H7 (cell line): ENCODE results near the gene PLXNA4. TPM values are rescaled to one million over a fixed set of nuclear protein-coding genes. Genes with fewer than 3 reads are reported as not detected.

ENCODE experiments used
- DNase-seq: peaks from one replicate; pipeline ENCODE4 v3.0.0; 2012
- H3K27me3 ChIP-seq: 2 replicates; pipeline ENCODE4 v1.6.0; 2011; ENCODE audit warnings: mild to moderate bottlenecking, low read length; ENCODE audit not compliant: control insufficient read depth, insufficient read depth
- H3K36me3 ChIP-seq: replicated peaks from 2 replicates; pipeline ENCODE4 v1.5.1; 2011; ENCODE audit warnings: low read length; ENCODE audit not compliant: control insufficient read depth, insufficient read depth
- H3K4me3 ChIP-seq: 2 replicates; pipeline ENCODE4 v1.5.1; 2011; ENCODE audit warnings: low read depth, mild to moderate bottlenecking, control low read depth, low read length, moderate library complexity; ENCODE audit not compliant: insufficient read depth
- total RNA-seq: library from RNA; depleted of rRNA; stranded (reverse); fragments of >200 nt; shearing (Covaris generic); gene quantifications from 2 replicates; pipeline ENCODE4 v1.2.3, GENCODE V29; 2014

Gene PLXNA4
- total RNA-seq, 1 experiment from 2014 or later = 1.0 TPM

GRCh38 chr7:132234711-132235110 lies 341.6 kb downstream of the PLXNA4 start:
- no peaks in the 10 kb centered on the region for H3K36me3 ChIP-seq

GRCh38 chr7:132232406-132232805 lies 343.9 kb downstream of the PLXNA4 start:
- no peaks in the 10 kb centered on the region for H3K36me3 ChIP-seq
- no peak for DNase-seq
- no peak overlapping the region for H3K4me3 ChIP-seq
- H3K27me3 ChIP-seq = no peaks in the 10 kb centered on the region

More at GRCh38 chr7:132234711-132235110, 341.6 kb downstream of the PLXNA4 start:
- no peaks in the 10 kb centered on the region for H3K27me3 ChIP-seq
- H3K4me3 ChIP-seq = no peak overlapping the region
- DNase-seq = no peak

- Histone ChIP-seq H3K27me3 (no peaks in the 10 kb centered on the region), H3K4me3 (no peak overlapping the region), H3K36me3 (no peaks in the 10 kb centered on the region)
- DNase-seq = no peak
These were observed 345.8 kb downstream of the PLXNA4 start for GRCh38 chr7:132230462-132230861.

GRCh38 chr7:132228240-132228639 lies 348.0 kb downstream of the PLXNA4 start:
- Histone ChIP-seq H3K4me3 (no peak overlapping the region), H3K27me3 (no peaks in the 10 kb centered on the region), H3K36me3 (no peaks in the 10 kb centered on the region)
- no peak for DNase-seq

GRCh38 chr7:132226957-132227290 lies 349.3 kb downstream of the PLXNA4 start:
- H3K4me3 ChIP-seq = no peak overlapping the region

GRCh38 chr7:132226046-132226956 lies 350.0 kb downstream of the PLXNA4 start:
- no peaks in the 10 kb centered on the region for H3K27me3 ChIP-seq

More at GRCh38 chr7:132226957-132227290, 349.3 kb downstream of the PLXNA4 start:
- H3K36me3 ChIP-seq = no peaks in the 10 kb centered on the region
- H3K27me3 ChIP-seq = no peaks in the 10 kb centered on the region
- no peak for DNase-seq

GRCh38 chr7:132225216-132226030 lies 350.8 kb downstream of the PLXNA4 start:
- no peak overlapping the region for H3K4me3 ChIP-seq
- no peak for DNase-seq
- no peaks in the 10 kb centered on the region for H3K36me3 ChIP-seq
- no peaks in the 10 kb centered on the region for H3K27me3 ChIP-seq

More at GRCh38 chr7:132226046-132226956, 350.0 kb downstream of the PLXNA4 start:
- H3K36me3 ChIP-seq = no peaks in the 10 kb centered on the region
- no peak for DNase-seq
- H3K4me3 ChIP-seq = no peak overlapping the region

GRCh38 chr7:132221356-132221755 lies 354.9 kb downstream of the PLXNA4 start:
- Histone ChIP-seq H3K27me3 (no peaks in the 10 kb centered on the region), H3K4me3 (no peak overlapping the region), H3K36me3 (no peaks in the 10 kb centered on the region)
- DNase-seq = no peak

- no peak for DNase-seq
- H3K4me3 ChIP-seq = no peak overlapping the region
- no peaks in the 10 kb centered on the region for H3K27me3 ChIP-seq
- no peaks in the 10 kb centered on the region for H3K36me3 ChIP-seq
These were observed 356.2 kb downstream of the PLXNA4 start for GRCh38 chr7:132220060-132220459.

- no peak overlapping the region for H3K4me3 ChIP-seq
- no peak for DNase-seq
- no peaks in the 10 kb centered on the region for H3K27me3 ChIP-seq
- no peaks in the 10 kb centered on the region for H3K36me3 ChIP-seq
These were observed 357.4 kb downstream of the PLXNA4 start for GRCh38 chr7:132218876-132219275.

GRCh38 chr7:132216847-132217525 lies 359.3 kb downstream of the PLXNA4 start:
- H3K27me3 ChIP-seq = no peaks in the 10 kb centered on the region
- no peaks in the 10 kb centered on the region for H3K36me3 ChIP-seq
- H3K4me3 ChIP-seq = no peak overlapping the region
- DNase-seq = no peak

GRCh38 chr7:132214452-132214851 lies 361.8 kb downstream of the PLXNA4 start:
- Histone ChIP-seq H3K36me3 (no peaks in the 10 kb centered on the region), H3K27me3 (no peaks in the 10 kb centered on the region), H3K4me3 (no peak overlapping the region)
- DNase-seq = no peak

- DNase-seq = no peak
- Histone ChIP-seq H3K36me3 (no peaks in the 10 kb centered on the region), H3K27me3 (no peaks in the 10 kb centered on the region)
These were observed 362.7 kb downstream of the PLXNA4 start for GRCh38 chr7:132213583-132213982.

GRCh38 chr7:132211971-132212370 lies 364.3 kb downstream of the PLXNA4 start:
- Histone ChIP-seq H3K36me3 (no peaks in the 10 kb centered on the region), H3K4me3 (no peak overlapping the region), H3K27me3 (no peaks in the 10 kb centered on the region)
- DNase-seq = no peak

More at GRCh38 chr7:132213583-132213982, 362.7 kb downstream of the PLXNA4 start:
- no peak overlapping the region for H3K4me3 ChIP-seq
